ENCODE data around the gene SIRPD. TPM values are rescaled to one million over a fixed set of nuclear protein-coding genes. Genes with fewer than 3 reads are reported as not detected.

Gene SIRPD
- total and polyA plus RNA-seq, 2 of the 13 experiments (the other 11 are each of a cell fraction or from before 2014, with no cell fraction given) = not detected

DNA sequence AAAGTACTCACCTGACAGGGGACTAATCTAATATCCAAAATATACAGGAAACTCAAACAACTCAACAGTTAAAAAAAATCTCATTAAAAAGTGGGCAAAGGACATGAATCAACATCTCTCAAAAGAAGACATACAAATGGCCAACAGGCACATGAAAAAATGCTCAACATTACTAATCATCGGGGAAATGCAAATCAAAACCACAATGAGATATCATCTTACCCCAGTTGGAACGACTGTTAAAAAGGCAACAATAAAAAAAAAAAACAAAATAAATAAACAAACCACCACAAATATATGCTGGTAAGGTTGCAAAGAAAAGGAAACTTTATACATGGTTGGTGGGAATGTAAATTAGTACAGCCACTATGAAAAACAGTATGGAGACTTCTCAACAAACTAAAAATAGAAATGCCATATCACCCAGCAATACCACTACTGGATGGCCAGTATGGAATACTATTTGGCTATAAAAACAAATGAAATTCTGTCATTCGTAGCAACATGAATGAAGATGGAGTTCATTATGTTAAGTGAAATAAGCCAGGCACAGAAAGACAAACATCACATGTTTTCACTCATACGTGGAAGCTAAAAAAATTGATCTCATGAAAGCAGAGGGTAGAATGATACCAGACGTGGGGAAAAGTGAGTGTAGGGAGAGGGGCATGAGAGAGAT lies 72.9 kb downstream of the SIRPD start:
- POLR2A ChIA-PET = no interaction called here
- no TSS peak for BruUV-seq (replicated peaks)
- WGBS (ENCODE audit: low lambda C conversion rate) = 13% methylated on average over 5 of the region's 5 CpGs
- H3K4me2 ChIP-seq (ENCODE audit: low read depth, low read length) = no peak overlapping the region
- no peak for ATAC-seq
- no peak overlapping the region for H2AFZ ChIP-seq (ENCODE audit: low read length)
- no peaks in the 10 kb centered on the region for H3K79me2 ChIP-seq (ENCODE audit: insufficient read depth, low read length)
- H4K20me1 ChIP-seq (ENCODE audit: insufficient read depth, low read length) = no peaks in the 10 kb centered on the region
- no peak overlapping the region for H3K4me3 ChIP-seq (replicated peaks in 1 of 3; ENCODE audit: insufficient read depth in 1 of 3, low read depth in 2 of 3, low read length in 3 of 3)
- no peaks in the 10 kb centered on the region for H3K36me3 ChIP-seq (replicated peaks in 1 of 2; ENCODE audit: control insufficient read depth in 1 of 2, insufficient read depth in 2 of 2, low read length in 2 of 2)
- peaks cover 2 to 24% of the 10 kb centered on the region in 2 experiments; a peak in 4 of 5 replicates for H3K27me3 ChIP-seq (ENCODE audit: control insufficient read depth in 1 of 2, insufficient read depth in 2 of 2, low read length in 2 of 2)
- DNase-seq (ENCODE audit: low spot score) = no peak
- no peak overlapping the region for H3K9ac ChIP-seq (ENCODE audit: insufficient read depth, low read depth, low read length)
- no peak overlapping the region for H3K27ac ChIP-seq (ENCODE audit: extremely low read length, insufficient read depth, low read length)
- in situ Hi-C loops (cut with HindIII; ENCODE audit: extremely low pct_ligation_motif_present, low pct_unique_long_range_greater_than_20kb) (no loop called here), intact Hi-C loops (cut with micrococcal nuclease; ENCODE audit: unreplicated experiment) (no loop called here)
- FAIRE-seq = no peak
- H3K9me3 ChIP-seq (ENCODE audit: low read length) = no peaks in the 10 kb centered on the region
- no peaks in the 10 kb centered on the region for H3K4me1 ChIP-seq (ENCODE audit: insufficient read depth, low read length)
- CTCF ChIA-PET (ENCODE audit: low intra/inter-chr PET ratio, low total read pairs) = no interaction called here
- TF ChIP-seq CCDC6 (CRISPR knock-in tag; IDR thresholded peaks at IDR 0.05) (no peak), MAFG (CRISPR knock-in tag; IDR thresholded peaks at IDR 0.05) (no peak), ZNF672 (CRISPR knock-in tag; IDR thresholded peaks at IDR 0.05) (no peak), ZNF782 (CRISPR knock-in tag; IDR thresholded peaks at IDR 0.05; ENCODE audit: borderline replicate concordance) (no peak), ZBTB7B (CRISPR knock-in tag; IDR thresholded peaks at IDR 0.05) (no peak), NR2F2 (IDR thresholded peaks at IDR 0.05; ENCODE audit: borderline replicate concordance, low read depth) (no peak)
- TF ChIP-seq, protein P1, sequence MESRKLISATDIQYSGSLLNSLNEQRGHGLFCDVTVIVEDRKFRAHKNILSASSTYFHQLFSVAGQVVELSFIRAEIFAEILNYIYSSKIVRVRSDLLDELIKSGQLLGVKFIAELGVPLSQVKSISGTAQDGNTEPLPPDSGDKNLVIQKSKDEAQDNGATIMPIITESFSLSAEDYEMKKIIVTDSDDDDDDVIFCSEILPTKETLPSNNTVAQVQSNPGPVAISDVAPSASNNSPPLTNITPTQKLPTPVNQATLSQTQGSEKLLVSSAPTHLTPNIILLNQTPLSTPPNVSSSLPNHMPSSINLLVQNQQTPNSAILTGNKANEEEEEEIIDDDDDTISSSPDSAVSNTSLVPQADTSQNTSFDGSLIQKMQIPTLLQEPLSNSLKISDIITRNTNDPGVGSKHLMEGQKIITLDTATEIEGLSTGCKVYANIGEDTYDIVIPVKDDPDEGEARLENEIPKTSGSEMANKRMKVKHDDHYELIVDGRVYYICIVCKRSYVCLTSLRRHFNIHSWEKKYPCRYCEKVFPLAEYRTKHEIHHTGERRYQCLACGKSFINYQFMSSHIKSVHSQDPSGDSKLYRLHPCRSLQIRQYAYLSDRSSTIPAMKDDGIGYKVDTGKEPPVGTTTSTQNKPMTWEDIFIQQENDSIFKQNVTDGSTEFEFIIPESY (CRISPR knock-in tag; IDR thresholded peaks at IDR 0.05) = no peak
- TF ChIP-seq, protein P2, sequence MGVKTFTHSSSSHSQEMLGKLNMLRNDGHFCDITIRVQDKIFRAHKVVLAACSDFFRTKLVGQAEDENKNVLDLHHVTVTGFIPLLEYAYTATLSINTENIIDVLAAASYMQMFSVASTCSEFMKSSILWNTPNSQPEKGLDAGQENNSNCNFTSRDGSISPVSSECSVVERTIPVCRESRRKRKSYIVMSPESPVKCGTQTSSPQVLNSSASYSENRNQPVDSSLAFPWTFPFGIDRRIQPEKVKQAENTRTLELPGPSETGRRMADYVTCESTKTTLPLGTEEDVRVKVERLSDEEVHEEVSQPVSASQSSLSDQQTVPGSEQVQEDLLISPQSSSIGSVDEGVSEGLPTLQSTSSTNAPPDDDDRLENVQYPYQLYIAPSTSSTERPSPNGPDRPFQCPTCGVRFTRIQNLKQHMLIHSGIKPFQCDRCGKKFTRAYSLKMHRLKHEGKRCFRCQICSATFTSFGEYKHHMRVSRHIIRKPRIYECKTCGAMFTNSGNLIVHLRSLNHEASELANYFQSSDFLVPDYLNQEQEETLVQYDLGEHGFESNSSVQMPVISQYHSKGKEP (CRISPR knock-in tag; IDR thresholded peaks at IDR 0.05) = no peak
- TF ChIP-seq, protein P3, sequence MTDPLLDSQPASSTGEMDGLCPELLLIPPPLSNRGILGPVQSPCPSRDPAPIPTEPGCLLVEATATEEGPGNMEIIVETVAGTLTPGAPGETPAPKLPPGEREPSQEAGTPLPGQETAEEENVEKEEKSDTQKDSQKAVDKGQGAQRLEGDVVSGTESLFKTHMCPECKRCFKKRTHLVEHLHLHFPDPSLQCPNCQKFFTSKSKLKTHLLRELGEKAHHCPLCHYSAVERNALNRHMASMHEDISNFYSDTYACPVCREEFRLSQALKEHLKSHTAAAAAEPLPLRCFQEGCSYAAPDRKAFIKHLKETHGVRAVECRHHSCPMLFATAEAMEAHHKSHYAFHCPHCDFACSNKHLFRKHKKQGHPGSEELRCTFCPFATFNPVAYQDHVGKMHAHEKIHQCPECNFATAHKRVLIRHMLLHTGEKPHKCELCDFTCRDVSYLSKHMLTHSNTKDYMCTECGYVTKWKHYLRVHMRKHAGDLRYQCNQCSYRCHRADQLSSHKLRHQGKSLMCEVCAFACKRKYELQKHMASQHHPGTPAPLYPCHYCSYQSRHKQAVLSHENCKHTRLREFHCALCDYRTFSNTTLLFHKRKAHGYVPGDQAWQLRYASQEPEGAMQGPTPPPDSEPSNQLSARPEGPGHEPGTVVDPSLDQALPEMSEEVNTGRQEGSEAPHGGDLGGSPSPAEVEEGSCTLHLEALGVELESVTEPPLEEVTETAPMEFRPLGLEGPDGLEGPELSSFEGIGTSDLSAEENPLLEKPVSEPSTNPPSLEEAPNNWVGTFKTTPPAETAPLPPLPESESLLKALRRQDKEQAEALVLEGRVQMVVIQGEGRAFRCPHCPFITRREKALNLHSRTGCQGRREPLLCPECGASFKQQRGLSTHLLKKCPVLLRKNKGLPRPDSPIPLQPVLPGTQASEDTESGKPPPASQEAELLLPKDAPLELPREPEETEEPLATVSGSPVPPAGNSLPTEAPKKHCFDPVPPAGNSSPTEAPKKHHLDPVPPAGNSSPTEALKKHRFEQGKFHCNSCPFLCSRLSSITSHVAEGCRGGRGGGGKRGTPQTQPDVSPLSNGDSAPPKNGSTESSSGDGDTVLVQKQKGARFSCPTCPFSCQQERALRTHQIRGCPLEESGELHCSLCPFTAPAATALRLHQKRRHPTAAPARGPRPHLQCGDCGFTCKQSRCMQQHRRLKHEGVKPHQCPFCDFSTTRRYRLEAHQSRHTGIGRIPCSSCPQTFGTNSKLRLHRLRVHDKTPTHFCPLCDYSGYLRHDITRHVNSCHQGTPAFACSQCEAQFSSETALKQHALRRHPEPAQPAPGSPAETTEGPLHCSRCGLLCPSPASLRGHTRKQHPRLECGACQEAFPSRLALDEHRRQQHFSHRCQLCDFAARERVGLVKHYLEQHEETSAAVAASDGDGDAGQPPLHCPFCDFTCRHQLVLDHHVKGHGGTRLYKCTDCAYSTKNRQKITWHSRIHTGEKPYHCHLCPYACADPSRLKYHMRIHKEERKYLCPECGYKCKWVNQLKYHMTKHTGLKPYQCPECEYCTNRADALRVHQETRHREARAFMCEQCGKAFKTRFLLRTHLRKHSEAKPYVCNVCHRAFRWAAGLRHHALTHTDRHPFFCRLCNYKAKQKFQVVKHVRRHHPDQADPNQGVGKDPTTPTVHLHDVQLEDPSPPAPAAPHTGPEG (CRISPR knock-in tag; IDR thresholded peaks at IDR 0.05) = no peak
- TF ChIP-seq, protein P4, sequence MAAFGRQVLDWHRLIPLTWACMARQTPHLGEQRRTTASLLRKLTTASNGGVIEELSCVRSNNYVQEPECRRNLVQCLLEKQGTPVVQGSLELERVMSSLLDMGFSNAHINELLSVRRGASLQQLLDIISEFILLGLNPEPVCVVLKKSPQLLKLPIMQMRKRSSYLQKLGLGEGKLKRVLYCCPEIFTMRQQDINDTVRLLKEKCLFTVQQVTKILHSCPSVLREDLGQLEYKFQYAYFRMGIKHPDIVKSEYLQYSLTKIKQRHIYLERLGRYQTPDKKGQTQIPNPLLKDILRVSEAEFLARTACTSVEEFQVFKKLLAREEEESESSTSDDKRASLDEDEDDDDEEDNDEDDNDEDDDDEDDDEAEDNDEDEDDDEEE (CRISPR knock-in tag; IDR thresholded peaks at IDR 0.05) = no peak
- TF ChIP-seq, protein P5, sequence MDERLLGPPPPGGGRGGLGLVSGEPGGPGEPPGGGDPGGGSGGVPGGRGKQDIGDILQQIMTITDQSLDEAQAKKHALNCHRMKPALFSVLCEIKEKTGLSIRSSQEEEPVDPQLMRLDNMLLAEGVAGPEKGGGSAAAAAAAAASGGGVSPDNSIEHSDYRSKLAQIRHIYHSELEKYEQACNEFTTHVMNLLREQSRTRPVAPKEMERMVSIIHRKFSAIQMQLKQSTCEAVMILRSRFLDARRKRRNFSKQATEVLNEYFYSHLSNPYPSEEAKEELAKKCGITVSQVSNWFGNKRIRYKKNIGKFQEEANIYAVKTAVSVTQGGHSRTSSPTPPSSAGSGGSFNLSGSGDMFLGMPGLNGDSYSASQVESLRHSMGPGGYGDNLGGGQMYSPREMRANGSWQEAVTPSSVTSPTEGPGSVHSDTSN (CRISPR knock-in tag; IDR thresholded peaks at IDR 0.05) = no peak
